OCI-LY7 (cell line): ENCODE measurements around the gene ARGLU1. TPM values are rescaled to one million over a fixed set of nuclear protein-coding genes. Genes with fewer than 3 reads are reported as not detected.

Experiments used
- BruUV-seq: library from RNA; stranded (reverse); fragments of 400-500 nt; replicated peaks from 2 replicates; lab custom pipeline; 2021; lab: Mats Ljungman, UMichigan
- CTCF ChIA-PET: fragments of 300-600 bp; sonication (Branson Sonifier 250); formaldehyde crosslinking; loops from one replicate; lab custom pipeline; 2022; ENCODE audit warnings: antibody characterized with exemption; ENCODE audit not compliant: unreplicated experiment; lab: Charles Lee
- POLR2A ChIA-PET: fragments of 300-600 bp; sonication (Branson Sonifier 250); formaldehyde crosslinking; loops from one replicate; lab custom pipeline; 2022; ENCODE audit warnings: antibody characterized with exemption; lab: Charles Lee
- DNase-seq: peaks from one replicate; pipeline ENCODE4 v3.0.0-alpha.2; 2015; ENCODE audit warnings: low spot score
- H2AFZ ChIP-seq: fragments of 200-600 bp; sonication (generic), shearing (Covaris generic); 2 replicates; pipeline ENCODE4 v1.6.1; 2014; ENCODE audit warnings: mild to moderate bottlenecking, antibody characterized with exemption, low read length, moderate library complexity
- H3K27ac ChIP-seq: fragments of 200-600 bp; sonication (generic); 2 replicates; pipeline ENCODE4 v1.5.1; 2014; ENCODE audit warnings: mixed run types, low read depth, mild to moderate bottlenecking, moderate library complexity, low read length, inconsistent platforms; ENCODE audit not compliant: poor library complexity, severe bottlenecking
- H3K36me3 ChIP-seq: fragments of 200-600 bp; sonication (generic); 2 replicates; pipeline ENCODE4 v1.6.1; 2014; ENCODE audit warnings: mild to moderate bottlenecking, antibody characterized with exemption, low read length, moderate library complexity, mixed read lengths; ENCODE audit not compliant: insufficient read depth
- H3K4me1 ChIP-seq: fragments of 200-600 bp; sonication (generic); 2 replicates; pipeline ENCODE4 v1.5.1; 2014; ENCODE audit warnings: mild to moderate bottlenecking, low read length; ENCODE audit not compliant: insufficient read depth, poor library complexity, severe bottlenecking
- H3K4me2 ChIP-seq: fragments of 200-600 bp; sonication (generic); 2 replicates; pipeline ENCODE4 v1.6.1; 2014; ENCODE audit warnings: mild to moderate bottlenecking, low read length
- H3K4me3 ChIP-seq: fragments of 200-600 bp; sonication (generic); 2 replicates; pipeline ENCODE4 v1.5.1; 2014; ENCODE audit warnings: mild to moderate bottlenecking, low read depth, low read length; ENCODE audit not compliant: poor library complexity, severe bottlenecking
- H3K79me2 ChIP-seq: fragments of 200-600 bp; sonication (generic); 2 replicates; pipeline ENCODE4 v1.6.1; 2016; ENCODE audit warnings: low read depth, mild to moderate bottlenecking, low read length, moderate library complexity, mixed read lengths; ENCODE audit not compliant: insufficient read depth
- H3K9me2 ChIP-seq: fragments of 200-600 bp; sonication (generic); 2 replicates; pipeline ENCODE4 v1.6.1; 2016; ENCODE audit warnings: mild to moderate bottlenecking, low read length, mixed read lengths; ENCODE audit not compliant: insufficient read depth
- H3K9me3 ChIP-seq: fragments of 200-600 bp; sonication (generic); 2 replicates; pipeline ENCODE4 v1.6.1; 2014; ENCODE audit warnings: mild to moderate bottlenecking, mixed run types, low read length, mixed read lengths
- H4K20me1 ChIP-seq: fragments of 200-600 bp; sonication (generic); 2 replicates; pipeline ENCODE4 v1.6.1; 2014; ENCODE audit warnings: mild to moderate bottlenecking, antibody characterized with exemption, low read length, moderate library complexity, mixed read lengths; ENCODE audit not compliant: insufficient read depth
- CTCF ChIP-seq: fragments of 200-600 bp; sonication (generic); conservative IDR thresholded peaks from 2 replicates; pipeline ENCODE4 v1.5.1; 2014; ENCODE audit warnings: mild to moderate bottlenecking, antibody characterized with exemption, low read length, moderate library complexity, mixed read lengths
- EZH2phosphoT487 ChIP-seq: fragments of 200-600 bp; sonication (generic); IDR thresholded peaks from 2 replicates; pipeline ENCODE4 v1.6.1; 2018; ENCODE audit warnings: low read depth, borderline replicate concordance, mild to moderate bottlenecking, mixed run types, antibody characterized with exemption, low read length, moderate library complexity, mixed read lengths
- intact Hi-C: fragments of 100-400 bp; cut with micrococcal nuclease; formaldehyde crosslinking; loops from one replicate; pipeline ENCODE4 v1.10.0; 2022; ENCODE audit not compliant: unreplicated experiment
- total RNA-seq, 2 experiments: library from RNA; depleted of rRNA in 1 of 2; stranded (reverse); fragments of >200 nt in 1 of 2; shearing (Covaris generic) in 1 of 2; gene quantifications; 2 replicates each; pipeline ENCODE4 v1.2.3, GENCODE V29; 2014 to 2022

ARGLU1 gene
- total RNA-seq, 2 experiments from 2014 or later: 71.6 to 71.9 TPM

DNA sequence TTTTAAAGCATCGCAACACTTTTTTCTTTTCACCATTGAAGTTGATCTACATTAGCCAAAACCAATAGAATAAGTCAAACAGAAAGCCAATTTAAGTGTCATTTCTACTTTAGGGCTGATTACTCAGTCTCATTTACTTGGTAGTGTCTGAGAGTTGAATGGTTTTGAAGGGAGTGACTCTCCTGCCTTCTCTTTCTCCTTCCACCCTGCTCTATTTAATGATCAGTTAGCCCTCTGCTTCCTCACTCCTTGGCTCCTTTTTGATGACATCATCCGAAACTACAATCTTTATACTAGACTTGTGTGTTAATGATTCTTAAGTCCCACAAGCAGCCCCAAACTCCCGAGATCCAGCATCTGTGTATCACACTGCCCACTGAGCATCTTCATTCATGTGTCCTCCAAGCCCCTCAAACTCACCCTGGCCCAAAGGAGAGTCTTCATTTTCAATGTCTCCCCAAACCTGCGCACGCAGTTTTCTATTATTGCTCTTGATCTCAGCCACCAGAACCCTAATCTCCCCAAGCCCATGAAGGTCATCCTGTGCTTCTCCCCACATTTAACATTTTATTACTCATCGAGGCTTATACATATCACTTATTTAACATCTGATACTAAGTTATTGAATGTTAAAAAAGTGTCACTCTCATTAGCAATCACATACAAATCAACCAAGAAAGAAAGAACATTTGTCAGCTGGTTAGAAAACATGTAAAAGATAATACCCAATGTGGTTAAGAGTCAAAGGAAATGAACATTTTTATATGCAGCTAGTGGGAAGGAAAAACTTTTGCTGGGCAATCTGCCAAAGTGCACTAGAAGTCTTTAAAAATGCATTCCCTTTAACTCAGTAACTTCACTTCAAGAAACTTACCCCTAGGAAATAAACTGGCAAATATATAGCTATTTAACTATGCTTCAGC is 32.2 kb upstream of the ARGLU1 start:
- DNase-seq: no peak
- TF ChIP-seq CTCF (no peak), EZH2phosphoT487 (no peak)
- H3K9me3 ChIP-seq: no peaks in the 10 kb centered on the region
- H3K9me2 ChIP-seq: no peaks in the 10 kb centered on the region
- H3K4me2 ChIP-seq: no peak overlapping the region
- no TSS peak for BruUV-seq
- intact Hi-C loops: no loop called here
- H2AFZ ChIP-seq: no peak overlapping the region
- H3K4me1 ChIP-seq: no peaks in the 10 kb centered on the region
- no peak overlapping the region for H3K27ac ChIP-seq
- no peak overlapping the region for H3K4me3 ChIP-seq
- no peaks in the 10 kb centered on the region for H3K79me2 ChIP-seq
- no peaks in the 10 kb centered on the region for H3K36me3 ChIP-seq
- H4K20me1 ChIP-seq: no peaks in the 10 kb centered on the region
- POLR2A ChIA-PET: no interaction called here
- CTCF ChIA-PET: no interaction called here

GRCh38 chr13:106597749-106598395 is 29.9 kb upstream of the ARGLU1 start:
- DNase-seq: no peak
- H3K27ac ChIP-seq: no peak overlapping the region
- no peaks in the 10 kb centered on the region for H3K79me2 ChIP-seq
- no peaks in the 10 kb centered on the region for H3K9me3 ChIP-seq
- TF ChIP-seq EZH2phosphoT487: no peak
- no peak for TF ChIP-seq CTCF
- H4K20me1 ChIP-seq: no peaks in the 10 kb centered on the region
- intact Hi-C loops: no loop called here
- no peaks in the 10 kb centered on the region for H3K9me2 ChIP-seq
- H3K36me3 ChIP-seq: no peaks in the 10 kb centered on the region
- CTCF ChIA-PET: no interaction called here
- no peaks in the 10 kb centered on the region for H3K4me1 ChIP-seq
- H3K4me2 ChIP-seq: no peak overlapping the region
- BruUV-seq: no TSS peak
- H3K4me3 ChIP-seq: no peak overlapping the region
- no peak overlapping the region for H2AFZ ChIP-seq
- POLR2A ChIA-PET: no interaction called here

GRCh38 chr13:106597186-106597585 is 29.2 kb upstream of the ARGLU1 start:
- Histone ChIP-seq H3K4me2 (no peak overlapping the region), H3K9me3 (no peaks in the 10 kb centered on the region), H3K4me3 (no peak overlapping the region), H3K79me2 (no peaks in the 10 kb centered on the region), H3K36me3 (no peaks in the 10 kb centered on the region), H3K27ac (no peak overlapping the region), H2AFZ (no peak overlapping the region), H4K20me1 (no peaks in the 10 kb centered on the region), H3K9me2 (no peaks in the 10 kb centered on the region), H3K4me1 (no peaks in the 10 kb centered on the region)
- POLR2A ChIA-PET: no interaction called here
- no peak for DNase-seq
- CTCF ChIA-PET: no interaction called here
- TF ChIP-seq CTCF: no peak
- TF ChIP-seq EZH2phosphoT487: no peak
- no TSS peak for BruUV-seq
- intact Hi-C loops: no loop called here
